WTC11 (cell line): ENCODE measurements around the gene TBL1X. TPM values are rescaled to one million over a fixed set of nuclear protein-coding genes. Genes with fewer than 3 reads are reported as not detected.

Source experiments
- ATAC-seq: fragments of 200-7000 bp; cut with Tn5 transposase; 2 replicates; pipeline ENCODE4 v1.10.0; 2021; ENCODE audit warnings: mild to moderate bottlenecking, moderate library complexity
- CTCF ChIA-PET: fragments of 300-600 bp; sonication (Branson Sonifier 250); formaldehyde crosslinking; loops from one replicate; lab custom pipeline; 2021; ENCODE audit warnings: antibody characterized with exemption; lab: Charles Lee
- POLR2A ChIA-PET: fragments of 350-600 bp; sonication (Branson Sonifier 250); formaldehyde crosslinking; loops from one replicate; lab custom pipeline; 2021; ENCODE audit warnings: antibody characterized with exemption; lab: Charles Lee
- DNase-seq: peaks from one replicate; pipeline ENCODE4 v3.0.0; 2021; ENCODE audit warnings: low spot score
- H3K27ac Mint-ChIP-seq: 2 replicates; pipeline ENCODE4 v1.8.0; 2021; ENCODE audit warnings: mixed read lengths
- H3K27me3 Mint-ChIP-seq: 2 replicates; pipeline ENCODE4 v1.8.0; 2021; ENCODE audit warnings: low read depth, mild to moderate bottlenecking, moderate library complexity, mixed read lengths
- H3K36me3 Mint-ChIP-seq: 2 replicates; pipeline ENCODE4 v1.8.0; 2021; ENCODE audit warnings: mixed read lengths
- H3K4me1 Mint-ChIP-seq: 2 replicates; pipeline ENCODE4 v1.8.0; 2022; ENCODE audit warnings: mixed read lengths
- H3K4me3 Mint-ChIP-seq: 2 replicates; pipeline ENCODE4 v1.8.0; 2021; ENCODE audit warnings: mild to moderate bottlenecking, moderate library complexity, mixed read lengths
- H3K9me3 Mint-ChIP-seq: 2 replicates; pipeline ENCODE4 v1.8.0; 2021; ENCODE audit warnings: mixed read lengths
- CBFB ChIP-seq: sonication (generic); formaldehyde crosslinking; IDR thresholded peaks from 2 replicates; pipeline ENCODE4 v1.8.1; 2022; ENCODE audit warnings: mild to moderate bottlenecking, low read depth, missing genetic modification reagents
- ESRRA ChIP-seq: sonication (generic); formaldehyde crosslinking; IDR thresholded peaks from 2 replicates; pipeline ENCODE4 v1.8.1; 2022; ENCODE audit warnings: mild to moderate bottlenecking, missing genetic modification reagents, borderline replicate concordance
- FOXJ3 ChIP-seq: sonication (generic); formaldehyde crosslinking; IDR thresholded peaks from 2 replicates; pipeline ENCODE4 v1.9.0; 2021; ENCODE audit warnings: missing genetic modification reagents, mild to moderate bottlenecking, borderline replicate concordance
- FOXK1 ChIP-seq: sonication (generic); formaldehyde crosslinking; IDR thresholded peaks from 2 replicates; pipeline ENCODE4 v1.8.0; 2022; ENCODE audit warnings: mild to moderate bottlenecking, moderate library complexity, missing genetic modification reagents
- GABPB1 ChIP-seq: sonication (generic); formaldehyde crosslinking; IDR thresholded peaks from 2 replicates; pipeline ENCODE4 v1.8.1; 2023; ENCODE audit warnings: mild to moderate bottlenecking, missing genetic modification reagents
- GTF2I ChIP-seq: fragments of 250-450 bp; sonication (Bioruptor Pico); conservative IDR thresholded peaks from 2 replicates; pipeline ENCODE4 v1.4.0; 2021; ENCODE audit warnings: mild to moderate bottlenecking
- NR3C1 ChIP-seq: sonication (generic); formaldehyde crosslinking; conservative IDR thresholded peaks from 2 replicates; pipeline ENCODE4 v1.8.1; 2023; ENCODE audit warnings: low read depth, mild to moderate bottlenecking, missing genetic modification reagents
- PRRX2 ChIP-seq: fragments of 250-450 bp; sonication (Bioruptor Pico); IDR thresholded peaks from 2 replicates; pipeline ENCODE4 v1.8.0; 2021; ENCODE audit warnings: mild to moderate bottlenecking
- SOX15 ChIP-seq: fragments of 250-450 bp; sonication (Bioruptor Pico); IDR thresholded peaks from 2 replicates; pipeline ENCODE4 v1.9.0; 2021; ENCODE audit warnings: mild to moderate bottlenecking
- ZNF416 ChIP-seq: fragments of 250-450 bp; sonication (Bioruptor Pico); IDR thresholded peaks from 2 replicates; pipeline ENCODE4 v1.9.0; 2021; ENCODE audit warnings: mild to moderate bottlenecking, inconsistent platforms
- total RNA-seq: library from RNA; stranded (reverse); gene quantifications from 3 replicates; pipeline ENCODE4 v1.2.3, GENCODE V29; 2021
- TF ChIP-seq, protein P1 (sequence below): fragments of 250-450 bp; sonication (Bioruptor Pico); IDR thresholded peaks from 2 replicates; pipeline ENCODE4 v1.8.0; 2021; ENCODE audit warnings: mild to moderate bottlenecking
- TF ChIP-seq, protein P2 (sequence below): sonication (generic); formaldehyde crosslinking; IDR thresholded peaks from 2 replicates; pipeline ENCODE4 v1.8.0; 2022; ENCODE audit warnings: mild to moderate bottlenecking, missing genetic modification reagents
- TF ChIP-seq, protein P3 (sequence below): fragments of 250-450 bp; sonication (Bioruptor Pico); IDR thresholded peaks from 2 replicates; pipeline ENCODE4 v1.9.0; 2021; ENCODE audit warnings: mild to moderate bottlenecking
- TF ChIP-seq, protein P4 (sequence below): sonication (generic); formaldehyde crosslinking; IDR thresholded peaks from 2 replicates; pipeline ENCODE4 v1.8.1; 2023; ENCODE audit warnings: mild to moderate bottlenecking, missing genetic modification reagents, borderline replicate concordance
- TF ChIP-seq, protein P5 (sequence below): sonication (generic); formaldehyde crosslinking; IDR thresholded peaks from 2 replicates; pipeline ENCODE4 v1.8.0; 2022; ENCODE audit warnings: missing genetic modification reagents
- TF ChIP-seq, protein P6 (sequence below): sonication (generic); formaldehyde crosslinking; IDR thresholded peaks from 2 replicates; pipeline ENCODE4 v1.8.0; 2023; ENCODE audit warnings: mild to moderate bottlenecking, missing genetic modification reagents

Gene TBL1X
- total RNA-seq, 1 experiment from 2014 or later, result 27.7 TPM

DNA sequence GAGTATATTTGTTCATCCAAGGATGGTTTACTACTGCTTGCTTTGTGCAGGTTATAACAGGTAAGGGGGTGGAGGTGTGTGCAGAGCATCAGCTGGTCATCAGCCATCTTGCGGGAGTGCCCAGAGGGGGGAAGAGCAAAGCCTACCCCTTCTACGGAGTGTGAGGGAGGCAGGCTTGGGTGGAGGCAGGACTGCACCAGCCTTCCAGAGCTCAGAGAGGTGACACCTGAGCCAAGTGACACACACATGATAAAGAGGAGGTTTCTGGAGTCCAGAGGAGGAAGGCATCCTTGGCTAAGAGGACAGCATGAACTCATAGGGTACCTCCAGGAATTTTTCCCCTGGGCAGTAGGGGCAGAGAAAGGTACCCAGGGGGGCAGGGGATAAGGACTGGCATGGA is 126.6 kb downstream of the TBL1X start:
- H3K27me3 Mint-ChIP-seq, result no peaks in the 10 kb centered on the region
- ChIA-PET POLR2A (no interaction called here), CTCF (no interaction called here)
- H3K36me3 Mint-ChIP-seq, result peaks cover 5% of the 10 kb centered on the region
- DNase-seq, result no peak
- H3K27ac Mint-ChIP-seq, result no peak overlapping the region
- H3K9me3 Mint-ChIP-seq, result peaks cover 3% of the 10 kb centered on the region; the same call in 1 of the 2 replicates
- no peak overlapping the region for H3K4me3 Mint-ChIP-seq
- TF ChIP-seq ZNF416 (CRISPR knock-in tag) (no peak), SOX15 (CRISPR knock-in tag) (no peak), PRRX2 (CRISPR knock-in tag) (no peak), GTF2I (no peak), ESRRA (no peak), GABPB1 (CRISPR knock-in tag) (no peak), FOXK1 (no peak), FOXJ3 (CRISPR knock-in tag) (no peak), NR3C1 (CRISPR knock-in tag) (no peak), CBFB (CRISPR knock-in tag) (no peak)
- TF ChIP-seq, protein P1, sequence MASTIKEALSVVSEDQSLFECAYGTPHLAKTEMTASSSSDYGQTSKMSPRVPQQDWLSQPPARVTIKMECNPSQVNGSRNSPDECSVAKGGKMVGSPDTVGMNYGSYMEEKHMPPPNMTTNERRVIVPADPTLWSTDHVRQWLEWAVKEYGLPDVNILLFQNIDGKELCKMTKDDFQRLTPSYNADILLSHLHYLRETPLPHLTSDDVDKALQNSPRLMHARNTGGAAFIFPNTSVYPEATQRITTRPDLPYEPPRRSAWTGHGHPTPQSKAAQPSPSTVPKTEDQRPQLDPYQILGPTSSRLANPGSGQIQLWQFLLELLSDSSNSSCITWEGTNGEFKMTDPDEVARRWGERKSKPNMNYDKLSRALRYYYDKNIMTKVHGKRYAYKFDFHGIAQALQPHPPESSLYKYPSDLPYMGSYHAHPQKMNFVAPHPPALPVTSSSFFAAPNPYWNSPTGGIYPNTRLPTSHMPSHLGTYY (CRISPR knock-in tag), result no peak
- TF ChIP-seq, protein P2, sequence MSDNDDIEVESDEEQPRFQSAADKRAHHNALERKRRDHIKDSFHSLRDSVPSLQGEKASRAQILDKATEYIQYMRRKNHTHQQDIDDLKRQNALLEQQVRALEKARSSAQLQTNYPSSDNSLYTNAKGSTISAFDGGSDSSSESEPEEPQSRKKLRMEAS (CRISPR knock-in tag), result no peak
- TF ChIP-seq, protein P3, sequence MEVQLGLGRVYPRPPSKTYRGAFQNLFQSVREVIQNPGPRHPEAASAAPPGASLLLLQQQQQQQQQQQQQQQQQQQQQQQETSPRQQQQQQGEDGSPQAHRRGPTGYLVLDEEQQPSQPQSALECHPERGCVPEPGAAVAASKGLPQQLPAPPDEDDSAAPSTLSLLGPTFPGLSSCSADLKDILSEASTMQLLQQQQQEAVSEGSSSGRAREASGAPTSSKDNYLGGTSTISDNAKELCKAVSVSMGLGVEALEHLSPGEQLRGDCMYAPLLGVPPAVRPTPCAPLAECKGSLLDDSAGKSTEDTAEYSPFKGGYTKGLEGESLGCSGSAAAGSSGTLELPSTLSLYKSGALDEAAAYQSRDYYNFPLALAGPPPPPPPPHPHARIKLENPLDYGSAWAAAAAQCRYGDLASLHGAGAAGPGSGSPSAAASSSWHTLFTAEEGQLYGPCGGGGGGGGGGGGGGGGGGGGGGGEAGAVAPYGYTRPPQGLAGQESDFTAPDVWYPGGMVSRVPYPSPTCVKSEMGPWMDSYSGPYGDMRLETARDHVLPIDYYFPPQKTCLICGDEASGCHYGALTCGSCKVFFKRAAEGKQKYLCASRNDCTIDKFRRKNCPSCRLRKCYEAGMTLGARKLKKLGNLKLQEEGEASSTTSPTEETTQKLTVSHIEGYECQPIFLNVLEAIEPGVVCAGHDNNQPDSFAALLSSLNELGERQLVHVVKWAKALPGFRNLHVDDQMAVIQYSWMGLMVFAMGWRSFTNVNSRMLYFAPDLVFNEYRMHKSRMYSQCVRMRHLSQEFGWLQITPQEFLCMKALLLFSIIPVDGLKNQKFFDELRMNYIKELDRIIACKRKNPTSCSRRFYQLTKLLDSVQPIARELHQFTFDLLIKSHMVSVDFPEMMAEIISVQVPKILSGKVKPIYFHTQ, result no peak
- TF ChIP-seq, protein P4, sequence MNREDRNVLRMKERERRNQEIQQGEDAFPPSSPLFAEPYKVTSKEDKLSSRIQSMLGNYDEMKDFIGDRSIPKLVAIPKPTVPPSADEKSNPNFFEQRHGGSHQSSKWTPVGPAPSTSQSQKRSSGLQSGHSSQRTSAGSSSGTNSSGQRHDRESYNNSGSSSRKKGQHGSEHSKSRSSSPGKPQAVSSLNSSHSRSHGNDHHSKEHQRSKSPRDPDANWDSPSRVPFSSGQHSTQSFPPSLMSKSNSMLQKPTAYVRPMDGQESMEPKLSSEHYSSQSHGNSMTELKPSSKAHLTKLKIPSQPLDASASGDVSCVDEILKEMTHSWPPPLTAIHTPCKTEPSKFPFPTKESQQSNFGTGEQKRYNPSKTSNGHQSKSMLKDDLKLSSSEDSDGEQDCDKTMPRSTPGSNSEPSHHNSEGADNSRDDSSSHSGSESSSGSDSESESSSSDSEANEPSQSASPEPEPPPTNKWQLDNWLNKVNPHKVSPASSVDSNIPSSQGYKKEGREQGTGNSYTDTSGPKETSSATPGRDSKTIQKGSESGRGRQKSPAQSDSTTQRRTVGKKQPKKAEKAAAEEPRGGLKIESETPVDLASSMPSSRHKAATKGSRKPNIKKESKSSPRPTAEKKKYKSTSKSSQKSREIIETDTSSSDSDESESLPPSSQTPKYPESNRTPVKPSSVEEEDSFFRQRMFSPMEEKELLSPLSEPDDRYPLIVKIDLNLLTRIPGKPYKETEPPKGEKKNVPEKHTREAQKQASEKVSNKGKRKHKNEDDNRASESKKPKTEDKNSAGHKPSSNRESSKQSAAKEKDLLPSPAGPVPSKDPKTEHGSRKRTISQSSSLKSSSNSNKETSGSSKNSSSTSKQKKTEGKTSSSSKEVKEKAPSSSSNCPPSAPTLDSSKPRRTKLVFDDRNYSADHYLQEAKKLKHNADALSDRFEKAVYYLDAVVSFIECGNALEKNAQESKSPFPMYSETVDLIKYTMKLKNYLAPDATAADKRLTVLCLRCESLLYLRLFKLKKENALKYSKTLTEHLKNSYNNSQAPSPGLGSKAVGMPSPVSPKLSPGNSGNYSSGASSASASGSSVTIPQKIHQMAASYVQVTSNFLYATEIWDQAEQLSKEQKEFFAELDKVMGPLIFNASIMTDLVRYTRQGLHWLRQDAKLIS (CRISPR knock-in tag), result no peak
- TF ChIP-seq, protein P5, sequence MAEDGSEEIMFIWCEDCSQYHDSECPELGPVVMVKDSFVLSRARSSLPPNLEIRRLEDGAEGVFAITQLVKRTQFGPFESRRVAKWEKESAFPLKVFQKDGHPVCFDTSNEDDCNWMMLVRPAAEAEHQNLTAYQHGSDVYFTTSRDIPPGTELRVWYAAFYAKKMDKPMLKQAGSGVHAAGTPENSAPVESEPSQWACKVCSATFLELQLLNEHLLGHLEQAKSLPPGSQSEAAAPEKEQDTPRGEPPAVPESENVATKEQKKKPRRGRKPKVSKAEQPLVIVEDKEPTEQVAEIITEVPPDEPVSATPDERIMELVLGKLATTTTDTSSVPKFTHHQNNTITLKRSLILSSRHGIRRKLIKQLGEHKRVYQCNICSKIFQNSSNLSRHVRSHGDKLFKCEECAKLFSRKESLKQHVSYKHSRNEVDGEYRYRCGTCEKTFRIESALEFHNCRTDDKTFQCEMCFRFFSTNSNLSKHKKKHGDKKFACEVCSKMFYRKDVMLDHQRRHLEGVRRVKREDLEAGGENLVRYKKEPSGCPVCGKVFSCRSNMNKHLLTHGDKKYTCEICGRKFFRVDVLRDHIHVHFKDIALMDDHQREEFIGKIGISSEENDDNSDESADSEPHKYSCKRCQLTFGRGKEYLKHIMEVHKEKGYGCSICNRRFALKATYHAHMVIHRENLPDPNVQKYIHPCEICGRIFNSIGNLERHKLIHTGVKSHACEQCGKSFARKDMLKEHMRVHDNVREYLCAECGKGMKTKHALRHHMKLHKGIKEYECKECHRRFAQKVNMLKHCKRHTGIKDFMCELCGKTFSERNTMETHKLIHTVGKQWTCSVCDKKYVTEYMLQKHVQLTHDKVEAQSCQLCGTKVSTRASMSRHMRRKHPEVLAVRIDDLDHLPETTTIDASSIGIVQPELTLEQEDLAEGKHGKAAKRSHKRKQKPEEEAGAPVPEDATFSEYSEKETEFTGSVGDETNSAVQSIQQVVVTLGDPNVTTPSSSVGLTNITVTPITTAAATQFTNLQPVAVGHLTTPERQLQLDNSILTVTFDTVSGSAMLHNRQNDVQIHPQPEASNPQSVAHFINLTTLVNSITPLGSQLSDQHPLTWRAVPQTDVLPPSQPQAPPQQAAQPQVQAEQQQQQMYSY (CRISPR knock-in tag), result no peak
- no peak for ATAC-seq
- peaks cover 30% of the 10 kb centered on the region for H3K4me1 Mint-ChIP-seq

DNA sequence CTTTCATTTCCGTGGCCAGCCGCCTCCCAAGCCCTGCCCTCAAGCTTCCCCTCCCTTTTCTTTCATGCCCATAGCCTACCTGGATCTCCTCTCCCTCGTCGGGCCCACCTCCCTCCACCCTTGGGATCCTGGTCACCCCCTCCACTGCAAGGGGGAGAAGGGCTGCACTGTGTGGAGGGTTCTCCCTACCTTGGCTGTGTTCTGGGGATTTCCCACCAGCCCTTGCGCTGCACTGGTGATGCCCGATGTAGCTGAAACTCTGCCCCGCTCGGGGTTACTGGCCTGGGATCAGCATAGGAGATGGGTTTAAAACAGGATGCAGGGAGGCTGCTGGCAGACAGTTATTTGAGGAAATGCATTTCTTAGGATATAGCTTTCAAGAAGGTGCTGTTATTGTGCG is 128.9 kb downstream of the TBL1X start:
- Mint-ChIP-seq H3K4me3 (no peak overlapping the region), H3K27ac (no peak overlapping the region), H3K36me3 (peaks cover 5% of the 10 kb centered on the region), H3K4me1 (peaks cover 34% of the 10 kb centered on the region)
- POLR2A ChIA-PET, result no interaction called here
- TF ChIP-seq, protein P6, sequence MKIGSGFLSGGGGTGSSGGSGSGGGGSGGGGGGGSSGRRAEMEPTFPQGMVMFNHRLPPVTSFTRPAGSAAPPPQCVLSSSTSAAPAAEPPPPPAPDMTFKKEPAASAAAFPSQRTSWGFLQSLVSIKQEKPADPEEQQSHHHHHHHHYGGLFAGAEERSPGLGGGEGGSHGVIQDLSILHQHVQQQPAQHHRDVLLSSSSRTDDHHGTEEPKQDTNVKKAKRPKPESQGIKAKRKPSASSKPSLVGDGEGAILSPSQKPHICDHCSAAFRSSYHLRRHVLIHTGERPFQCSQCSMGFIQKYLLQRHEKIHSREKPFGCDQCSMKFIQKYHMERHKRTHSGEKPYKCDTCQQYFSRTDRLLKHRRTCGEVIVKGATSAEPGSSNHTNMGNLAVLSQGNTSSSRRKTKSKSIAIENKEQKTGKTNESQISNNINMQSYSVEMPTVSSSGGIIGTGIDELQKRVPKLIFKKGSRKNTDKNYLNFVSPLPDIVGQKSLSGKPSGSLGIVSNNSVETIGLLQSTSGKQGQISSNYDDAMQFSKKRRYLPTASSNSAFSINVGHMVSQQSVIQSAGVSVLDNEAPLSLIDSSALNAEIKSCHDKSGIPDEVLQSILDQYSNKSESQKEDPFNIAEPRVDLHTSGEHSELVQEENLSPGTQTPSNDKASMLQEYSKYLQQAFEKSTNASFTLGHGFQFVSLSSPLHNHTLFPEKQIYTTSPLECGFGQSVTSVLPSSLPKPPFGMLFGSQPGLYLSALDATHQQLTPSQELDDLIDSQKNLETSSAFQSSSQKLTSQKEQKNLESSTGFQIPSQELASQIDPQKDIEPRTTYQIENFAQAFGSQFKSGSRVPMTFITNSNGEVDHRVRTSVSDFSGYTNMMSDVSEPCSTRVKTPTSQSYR (CRISPR knock-in tag), result no peak
- TF ChIP-seq, all 79 proteins: peak for 0
- DNase-seq (no peak), ATAC-seq (no peak)
- no peaks in the 10 kb centered on the region for H3K27me3 Mint-ChIP-seq
- CTCF ChIA-PET, result no interaction called here
- peaks cover 3% of the 10 kb centered on the region; the same call in 1 of the 2 replicates for H3K9me3 Mint-ChIP-seq
